DMS79 (cell line): Measurements from ENCODE around the gene TMEM186.
"Not testable (repeated sequence)": the region's sequence is repeated elsewhere in the genome, so short reads cannot be mapped to it uniquely, and the experiment has no call there.

Experiments
- DNase-seq: peaks from one replicate; lab custom pipeline; 2025; lab: John Stamatoyannopoulos, UW

Gene TMEM186

DNA sequence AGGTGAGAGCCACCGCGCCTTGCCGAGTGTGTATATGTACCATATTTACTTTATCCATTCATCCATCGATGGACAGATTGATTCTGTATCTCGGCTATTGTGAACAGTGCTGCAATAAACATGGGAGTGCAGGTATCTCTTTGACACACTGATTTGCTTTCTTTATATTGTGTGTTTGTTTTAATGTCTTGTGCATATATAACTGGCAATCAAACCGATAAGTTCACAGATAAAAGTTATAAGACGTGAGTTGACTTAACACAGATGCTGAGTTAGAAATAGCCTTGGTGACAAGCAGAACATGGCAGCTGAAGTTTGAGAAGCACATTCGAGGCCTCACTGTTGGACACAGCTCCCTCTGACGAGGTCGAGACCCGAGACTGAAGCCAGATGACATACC is 23.2 kb downstream of the TMEM186 start:
- no peak for DNase-seq

DNA sequence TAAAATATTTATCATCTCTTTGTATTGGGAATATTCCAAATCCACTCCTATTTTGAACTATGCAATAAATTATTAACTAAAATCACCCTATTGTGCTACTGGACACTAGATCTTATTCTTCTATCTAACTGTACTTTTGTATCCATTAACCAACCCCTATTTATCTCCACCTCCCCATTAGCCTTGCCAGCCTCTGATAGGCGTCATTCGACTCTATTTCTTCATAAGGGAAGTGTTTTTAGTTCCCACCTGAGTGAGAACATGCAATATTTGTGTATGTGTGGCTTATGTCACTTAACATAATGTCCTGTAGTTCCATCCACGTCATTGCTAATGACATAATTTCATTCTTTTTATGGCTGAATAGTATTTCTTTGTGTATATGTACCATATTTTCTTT is 23.9 kb downstream of the TMEM186 start:
- DNase-seq: no peak

DNA sequence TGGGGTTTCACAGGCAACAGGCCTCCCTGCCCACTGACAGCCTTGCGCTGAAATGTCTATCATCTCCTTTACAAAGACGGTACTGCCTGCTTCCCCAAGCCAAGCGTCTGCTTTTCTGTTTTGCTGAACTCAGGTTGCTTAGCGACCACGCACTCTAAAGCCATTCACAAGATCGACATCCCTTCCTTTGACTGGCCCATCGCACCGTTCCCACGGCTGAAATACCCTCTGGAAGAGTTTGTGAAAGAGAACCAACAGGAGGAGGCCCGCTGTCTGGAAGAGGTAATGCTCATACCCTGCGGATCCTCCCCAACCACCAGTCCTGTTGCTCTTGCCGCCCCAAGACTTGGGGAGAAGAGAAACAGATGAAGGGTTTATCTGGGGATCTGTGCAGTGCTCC is 28.7 kb downstream of the TMEM186 start:
- DNase-seq: no peak

DNA sequence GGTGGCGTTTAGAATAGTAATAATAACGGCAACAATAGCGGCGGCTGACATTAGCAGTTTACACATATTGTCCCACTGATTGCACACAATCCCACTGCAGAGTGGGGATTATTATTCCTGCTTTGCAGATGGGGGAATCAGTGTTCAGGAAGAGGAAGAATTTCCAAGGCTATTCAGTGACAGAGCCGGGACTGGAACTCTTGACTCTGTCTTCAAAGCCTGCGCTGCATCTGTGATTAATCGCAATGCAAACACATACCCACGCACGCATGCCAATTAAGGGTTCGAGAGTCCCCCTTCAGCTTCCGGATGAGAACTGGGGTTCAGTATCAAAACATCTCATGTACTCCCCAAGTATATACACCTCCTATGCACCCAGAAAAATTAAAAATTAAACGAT is 29.2 kb downstream of the TMEM186 start:
- DNase-seq: no peak

DNA sequence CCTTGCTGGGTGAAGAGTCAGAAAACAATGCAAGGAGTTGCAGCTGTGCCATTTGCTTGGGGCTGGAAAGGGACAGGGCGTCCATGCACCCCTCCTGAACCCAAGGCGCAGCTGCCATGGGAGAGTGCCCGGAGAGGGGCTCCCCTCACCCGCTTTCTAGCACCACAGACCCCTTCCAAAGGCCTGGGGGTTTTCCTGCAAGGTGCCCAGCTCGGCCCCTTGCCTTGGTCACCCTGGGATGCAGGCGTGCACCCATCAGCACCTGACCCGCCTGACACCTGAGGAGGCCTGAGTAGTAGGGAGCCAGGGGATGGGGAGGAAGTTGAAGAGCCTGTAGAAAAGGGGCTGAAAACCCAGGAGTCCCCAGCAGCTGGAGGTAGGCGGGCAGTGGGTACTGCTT is 30.3 kb downstream of the TMEM186 start:
- no peak for DNase-seq

DNA sequence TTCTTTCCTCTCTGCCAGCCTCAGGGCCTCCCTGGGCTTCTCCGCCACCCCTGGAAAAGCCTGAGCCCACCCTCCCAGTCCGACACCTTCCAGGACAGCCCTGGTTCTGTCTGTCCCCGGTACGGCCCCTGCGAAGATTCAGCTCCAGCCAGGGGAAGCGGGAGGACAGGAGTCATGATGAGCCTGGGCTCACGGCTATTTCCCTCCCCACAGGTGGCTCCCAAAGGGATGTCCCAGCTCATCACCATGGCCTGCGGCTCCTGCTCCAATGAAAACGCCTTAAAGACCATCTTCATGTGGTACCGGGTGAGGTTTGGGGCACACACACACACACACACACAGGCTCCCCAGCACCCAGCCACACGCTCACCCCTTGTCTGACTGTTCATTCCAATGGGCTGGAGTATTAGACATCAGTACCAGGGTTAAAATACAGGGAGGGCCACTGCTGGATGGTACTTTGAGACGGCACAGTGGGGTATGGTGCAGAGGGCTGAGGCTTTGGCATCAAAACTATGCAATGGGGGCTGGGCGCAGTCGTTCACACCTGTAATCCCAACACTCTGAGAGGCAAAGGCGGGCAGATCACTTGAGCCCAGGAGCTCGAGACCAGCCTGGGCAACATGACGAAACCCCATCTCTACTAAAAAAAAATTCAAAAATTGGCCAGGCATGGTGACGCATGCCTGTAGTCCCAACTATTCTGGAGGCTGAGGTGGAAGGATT is 32.8 kb downstream of the TMEM186 start:
- DNase-seq: no peak

DNA sequence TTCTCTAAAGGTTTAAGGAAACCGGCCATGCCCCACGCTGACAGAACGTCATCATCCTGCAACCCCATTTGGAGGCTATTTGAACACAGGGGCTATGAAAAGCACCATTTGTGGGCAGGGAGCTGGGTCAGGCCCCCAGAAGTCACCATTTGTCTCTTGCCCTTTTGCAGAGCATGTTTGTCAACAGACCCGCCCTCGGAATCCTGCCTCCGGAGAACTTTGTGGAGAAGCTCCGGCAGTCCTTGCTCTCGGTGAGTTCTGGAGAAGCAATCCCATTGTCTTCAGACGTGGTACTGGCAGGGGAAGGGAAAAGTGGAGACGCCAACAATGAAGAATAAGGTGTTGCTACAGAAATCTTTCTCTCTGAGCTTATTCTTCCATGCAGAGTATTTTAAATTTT is 33.5 kb downstream of the TMEM186 start:
- DNase-seq: no peak

DNA sequence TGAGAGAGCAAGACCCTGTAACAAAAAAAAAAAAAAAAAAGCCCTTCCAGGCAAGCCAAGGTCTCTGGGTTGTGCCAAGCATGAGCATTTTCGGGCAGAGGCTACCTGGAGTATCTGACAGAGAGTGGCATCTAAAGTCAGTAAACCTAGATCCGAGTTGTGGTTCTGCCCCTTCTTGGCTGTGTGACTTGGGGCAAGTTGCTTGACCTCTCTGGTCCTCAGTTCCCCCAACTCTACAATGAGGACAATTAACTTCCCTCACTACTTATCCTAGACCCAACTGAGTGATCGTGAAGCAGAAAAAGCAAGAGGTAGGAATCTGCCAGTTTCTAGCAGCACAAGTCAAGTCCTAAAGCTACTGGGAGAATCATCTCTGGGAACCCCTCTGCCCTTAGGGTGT is 34.4 kb downstream of the TMEM186 start:
- no peak for DNase-seq

DNA sequence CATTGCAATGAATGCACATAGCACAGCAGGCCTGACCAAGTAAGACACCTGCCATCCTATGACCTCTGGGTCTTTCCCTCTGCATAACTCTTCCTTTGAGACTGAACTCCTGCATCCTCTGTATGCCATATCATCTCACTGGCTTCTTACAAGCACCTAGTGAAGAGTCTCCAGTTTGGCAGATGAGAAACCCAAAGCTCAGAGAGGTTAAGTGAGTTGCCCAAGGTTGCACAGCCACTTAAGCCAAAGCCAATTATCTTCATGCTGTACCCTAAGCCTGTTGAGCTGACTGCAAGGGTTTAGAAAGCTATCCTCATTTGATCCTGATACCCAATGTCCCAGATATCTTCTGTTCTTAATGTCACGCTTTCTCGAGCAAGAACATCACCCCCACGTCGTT is 35.2 kb downstream of the TMEM186 start:
- DNase-seq: no peak

DNA sequence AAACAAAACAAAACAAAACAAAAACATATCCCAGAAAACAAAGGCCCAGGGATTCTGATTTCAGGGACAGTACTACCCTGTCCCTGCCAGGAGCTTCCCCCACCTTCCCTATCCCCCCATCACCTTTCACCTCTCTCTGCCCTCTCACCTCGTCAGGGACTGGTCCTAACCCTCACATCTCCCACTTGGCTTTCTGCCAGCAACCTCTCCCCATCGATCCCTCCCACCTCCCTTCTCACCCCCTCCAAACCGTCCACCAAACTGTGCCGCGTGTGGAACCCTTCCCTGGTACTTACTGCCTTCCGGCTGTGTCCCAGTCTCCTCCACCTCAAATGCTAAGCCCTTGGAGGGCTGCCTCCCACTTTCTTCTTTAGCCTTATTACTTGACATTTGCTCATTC is 36.4 kb downstream of the TMEM186 start:
- no peak for DNase-seq

DNA sequence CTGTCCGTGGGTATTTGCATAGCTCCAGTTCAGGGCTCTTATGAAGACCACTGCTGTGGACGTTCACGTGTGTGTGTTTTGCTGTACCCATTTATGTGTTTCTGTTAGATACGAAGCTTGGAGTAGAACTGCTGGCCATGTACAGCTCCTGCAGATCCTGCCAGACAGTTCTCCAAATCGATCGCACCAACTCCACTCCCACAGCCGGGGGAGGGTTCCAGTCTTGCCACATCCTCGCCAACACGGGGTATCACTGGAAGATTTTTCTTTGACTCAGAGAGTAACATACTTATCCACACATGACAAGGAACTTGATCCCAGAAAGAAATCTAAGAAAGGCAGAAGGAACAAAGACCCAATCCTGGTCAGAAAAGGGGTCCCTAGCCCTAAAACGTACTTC is 37.4 kb downstream of the TMEM186 start:
- no peak for DNase-seq

DNA sequence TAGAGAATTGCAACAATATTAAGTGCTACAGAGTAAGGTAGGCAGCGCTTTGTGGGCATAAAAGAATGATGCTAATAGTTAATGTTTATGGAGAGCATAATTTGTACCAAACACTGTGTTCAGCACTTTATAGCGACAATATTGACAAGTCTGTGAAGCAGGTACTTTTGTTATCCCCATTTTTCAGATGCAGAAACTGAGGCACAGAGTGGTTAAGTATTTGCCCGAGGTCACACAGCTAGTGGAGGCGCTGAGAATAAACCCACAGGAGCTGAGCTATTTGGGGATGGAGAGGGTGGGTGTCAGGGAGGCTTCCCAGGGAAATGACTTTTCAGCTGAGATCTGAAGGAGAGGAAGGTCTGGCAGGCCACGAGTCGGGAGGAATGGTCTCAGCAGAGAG is 39.4 kb downstream of the TMEM186 start:
- DNase-seq: no peak

DNA sequence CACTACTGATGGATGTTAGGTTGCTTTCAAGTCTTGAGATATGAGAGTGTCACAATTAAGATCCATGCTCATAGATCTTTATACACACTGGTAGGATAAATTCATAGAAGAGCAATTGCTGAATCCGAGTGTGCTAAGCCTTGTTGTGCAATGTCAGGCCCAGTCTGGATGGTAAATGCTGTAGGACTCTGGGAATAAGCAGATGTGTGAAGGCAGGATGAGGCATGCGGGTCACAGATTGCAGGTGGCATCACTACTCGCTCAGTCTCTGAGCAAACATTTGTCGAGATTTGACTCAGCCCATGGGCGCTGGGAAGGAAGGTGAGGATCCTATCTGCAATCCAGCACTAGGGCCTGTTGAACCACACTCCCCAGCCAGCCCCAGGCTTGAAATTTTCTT is 40.7 kb downstream of the TMEM186 start:
- DNase-seq: no peak

DNA sequence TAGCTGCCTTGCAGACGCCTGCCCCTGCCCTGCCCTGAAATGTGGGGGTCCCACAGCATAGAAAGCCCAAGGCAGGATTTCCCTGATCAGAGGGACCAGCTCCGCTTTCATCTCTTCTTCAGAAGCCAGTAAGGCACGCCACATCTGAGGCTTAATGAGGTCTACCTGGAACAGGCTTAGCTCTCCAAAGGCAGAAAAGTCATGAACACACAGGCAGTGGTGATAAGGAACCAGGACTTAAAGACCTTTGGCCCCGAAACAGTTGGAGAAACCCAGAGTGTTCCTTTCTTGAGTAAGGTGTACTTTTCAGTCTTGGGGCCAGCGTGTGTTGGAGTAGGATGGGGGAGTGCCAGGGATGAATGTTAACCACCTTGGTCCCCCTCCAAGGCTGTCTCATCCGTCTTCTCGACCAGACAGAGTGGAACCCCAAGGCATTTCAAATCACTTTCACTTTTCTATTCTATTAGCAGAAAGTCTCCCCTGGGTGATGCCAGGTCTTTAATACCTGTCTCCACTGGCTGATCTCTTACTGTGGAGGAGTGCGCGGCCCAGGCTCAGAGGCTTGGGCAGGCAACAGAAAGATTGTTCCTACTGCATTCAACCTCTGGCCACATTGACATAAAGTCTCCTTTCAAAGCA is 43.9 kb downstream of the TMEM186 start:
- no peak for DNase-seq

DNA sequence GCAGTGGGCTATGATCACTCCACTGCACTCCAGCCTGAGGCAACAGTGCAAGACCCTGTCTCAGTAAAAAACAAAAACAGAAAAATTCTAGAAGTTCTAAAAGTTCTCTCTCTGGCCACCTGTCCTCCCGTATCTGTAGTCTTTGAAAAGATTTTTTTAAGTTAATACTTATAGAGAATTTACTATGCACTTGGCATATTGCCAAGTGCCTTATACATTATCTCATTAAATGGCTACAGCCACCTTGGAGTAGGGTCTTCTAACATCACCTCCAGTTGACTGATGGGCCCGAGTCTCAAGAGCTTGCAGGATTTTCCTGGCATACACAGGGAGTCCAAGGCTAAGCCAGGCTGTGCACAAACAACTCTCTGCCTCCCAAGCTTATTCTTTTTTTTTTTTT is 44.7 kb downstream of the TMEM186 start:
- DNase-seq: no peak

DNA sequence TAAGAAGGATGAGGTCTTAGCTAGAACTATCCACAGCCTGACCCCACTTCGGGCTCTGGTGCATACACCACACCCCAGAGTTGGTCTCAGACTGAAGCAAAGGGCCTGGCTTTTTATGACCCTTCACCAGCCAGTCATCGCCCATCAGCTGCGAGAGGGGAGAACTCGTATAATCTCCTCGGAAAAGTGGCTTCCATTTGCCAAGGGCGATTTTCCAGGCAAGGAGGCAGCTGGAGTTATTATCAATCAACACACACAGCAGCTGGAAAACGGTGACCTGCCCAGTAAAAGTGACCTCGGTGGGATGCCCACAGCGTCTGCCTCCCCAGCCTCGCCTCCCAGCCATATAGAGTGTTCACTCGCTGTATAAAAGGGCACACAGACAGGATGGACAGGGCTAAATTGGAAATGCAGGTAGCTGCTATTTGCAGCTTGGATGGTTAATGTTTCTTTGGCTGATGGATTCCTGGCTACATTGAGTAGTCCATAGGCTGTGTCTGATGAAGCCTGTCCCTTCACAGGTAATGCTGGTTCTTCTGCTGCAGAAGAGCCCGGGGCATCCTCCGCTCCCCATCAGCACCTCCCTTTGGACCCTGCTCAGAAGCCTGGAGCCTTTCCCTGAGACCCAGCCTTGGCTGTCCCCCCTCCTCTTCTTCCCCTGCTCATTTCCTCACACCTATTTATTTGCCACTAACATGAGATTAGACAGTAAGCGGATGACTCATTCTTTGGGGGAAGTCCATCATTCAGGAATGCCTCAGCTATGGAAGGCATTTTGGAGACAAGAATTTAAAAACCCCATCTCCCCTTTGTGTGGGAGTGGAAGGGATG is 45.7 kb downstream of the TMEM186 start:
- no peak for DNase-seq

DNA sequence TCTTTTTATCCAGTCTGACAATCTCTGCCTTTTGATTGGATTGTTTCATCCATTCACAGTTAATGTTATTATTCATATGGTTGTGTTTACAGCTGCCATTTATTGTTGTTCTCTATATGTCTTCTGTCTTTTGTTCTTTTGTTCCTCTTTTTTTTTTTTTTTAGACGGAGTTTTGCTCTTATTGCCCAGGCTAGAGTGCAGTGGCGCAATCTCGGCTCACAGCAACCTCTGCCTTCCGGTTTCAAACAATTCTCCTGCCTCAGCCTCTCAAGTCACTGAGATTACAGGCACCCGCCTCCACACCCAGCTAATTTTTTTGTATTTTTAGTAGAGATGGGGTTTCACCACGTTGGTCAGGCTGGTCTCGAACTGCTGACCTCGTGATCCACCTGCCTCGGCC is 48.5 kb downstream of the TMEM186 start:
- DNase-seq: not testable (repeated sequence)
